EL (cell line): ENCODE data around the gene ZBTB42.

Source experiments
- DNase-seq: peaks from one replicate; pipeline ENCODE4 v3.0.0-alpha.2; 2016

Gene ZBTB42

DNA sequence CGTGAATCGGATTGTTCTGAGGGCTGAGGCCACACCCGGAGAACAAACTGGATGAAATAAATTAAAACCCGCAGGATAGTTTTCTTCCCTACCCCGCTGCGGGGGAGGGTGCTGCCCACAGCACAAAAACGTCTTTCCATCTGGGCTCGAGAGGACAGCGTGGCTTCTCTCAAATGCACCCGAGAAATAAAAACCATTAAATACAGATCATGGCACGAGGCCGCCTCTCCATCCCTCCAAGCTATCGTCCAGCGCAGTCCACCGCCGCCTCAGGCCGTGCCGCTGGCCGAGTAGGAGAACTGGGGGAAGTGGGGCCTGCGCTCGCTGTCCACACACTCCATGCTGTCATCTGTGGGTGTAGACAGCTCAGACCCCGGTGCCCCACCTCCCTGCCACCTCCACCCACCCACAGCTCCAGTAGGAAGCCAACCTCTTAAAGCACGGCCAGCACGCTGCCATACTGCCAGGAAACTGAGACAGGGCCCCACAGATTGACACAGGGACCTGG, 30.8 kb upstream of the ZBTB42 start:
- no peak for DNase-seq

DNA sequence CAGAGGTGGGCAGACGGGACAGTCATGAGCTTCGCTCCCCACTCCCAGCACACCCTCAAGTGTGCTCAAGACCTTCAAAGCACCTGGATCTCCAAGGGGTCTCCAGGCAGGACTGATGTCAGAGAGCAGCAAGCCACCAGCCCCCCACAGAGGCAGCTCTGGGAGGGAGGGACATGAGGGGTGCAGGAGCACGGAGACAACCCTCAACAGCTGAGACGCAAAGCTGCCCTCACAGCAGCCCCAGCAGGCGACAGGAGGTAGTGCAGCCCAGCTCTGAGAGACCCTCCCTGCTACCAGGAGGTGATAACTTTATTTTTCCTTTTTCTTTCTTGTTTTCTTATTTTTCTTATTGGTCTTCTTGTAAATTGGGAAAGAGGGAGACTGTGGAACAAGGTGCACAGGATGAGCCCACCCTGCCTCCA, 30.0 kb upstream of the ZBTB42 start:
- DNase-seq = no peak

DNA sequence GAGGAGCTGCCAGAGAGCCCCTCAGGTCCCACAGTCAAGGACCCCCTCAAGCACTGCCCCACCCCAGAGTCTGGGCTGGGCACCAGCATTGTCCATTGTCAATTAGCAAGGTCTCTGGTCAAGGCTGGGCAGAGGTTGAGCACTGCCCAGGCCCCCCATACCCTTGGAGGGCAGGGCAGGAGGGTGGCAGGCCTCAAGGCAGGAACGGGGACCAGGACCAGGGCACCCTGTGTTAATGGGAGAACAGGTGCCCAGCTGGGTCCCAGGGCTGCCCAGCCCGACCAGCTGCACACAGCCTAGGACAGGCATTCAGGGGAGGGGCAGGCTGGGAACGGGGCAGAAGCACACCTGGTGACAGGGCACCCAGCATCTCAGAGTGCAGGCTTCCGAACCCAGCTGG, 29.5 kb upstream of the ZBTB42 start:
- DNase-seq = no peak

DNA sequence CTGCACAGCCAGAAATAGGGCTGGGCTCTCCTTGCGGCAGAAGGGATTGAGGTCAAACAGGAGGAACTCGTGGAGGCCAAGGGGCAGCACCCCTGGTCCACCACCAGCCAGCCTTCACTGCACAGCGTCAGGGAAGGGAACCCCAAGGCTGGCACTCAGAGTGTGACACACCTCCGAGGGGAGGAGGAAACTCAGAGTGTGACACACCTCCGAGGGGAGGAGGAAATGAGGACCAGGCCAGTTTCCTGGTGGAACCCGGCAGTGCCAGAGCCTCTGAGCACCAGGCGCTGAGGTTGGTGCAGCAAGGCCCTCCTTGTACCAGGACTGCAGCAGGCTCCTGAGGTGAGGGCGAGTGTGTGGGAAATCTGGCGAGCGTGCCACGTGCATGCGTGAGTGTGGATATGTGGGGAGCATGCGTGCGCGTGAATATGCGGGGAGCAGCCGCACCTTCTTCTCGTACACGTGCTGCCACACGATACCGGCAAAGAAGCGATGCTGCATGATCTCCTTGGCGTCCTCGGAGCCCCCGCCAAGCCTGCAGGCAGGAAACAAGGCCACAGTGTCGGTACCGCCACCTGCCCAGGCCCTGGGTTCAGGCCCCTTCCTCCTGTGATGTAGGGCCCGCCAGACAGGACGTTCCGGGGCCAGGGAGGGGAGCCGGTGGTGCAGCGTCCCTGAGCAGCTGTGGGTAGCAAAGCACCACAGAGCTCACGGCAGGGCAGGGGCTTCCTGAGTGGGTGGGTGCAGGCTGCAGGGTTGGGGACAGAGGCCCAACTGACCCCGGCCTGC, 28.8 kb upstream of the ZBTB42 start:
- no peak for DNase-seq

DNA sequence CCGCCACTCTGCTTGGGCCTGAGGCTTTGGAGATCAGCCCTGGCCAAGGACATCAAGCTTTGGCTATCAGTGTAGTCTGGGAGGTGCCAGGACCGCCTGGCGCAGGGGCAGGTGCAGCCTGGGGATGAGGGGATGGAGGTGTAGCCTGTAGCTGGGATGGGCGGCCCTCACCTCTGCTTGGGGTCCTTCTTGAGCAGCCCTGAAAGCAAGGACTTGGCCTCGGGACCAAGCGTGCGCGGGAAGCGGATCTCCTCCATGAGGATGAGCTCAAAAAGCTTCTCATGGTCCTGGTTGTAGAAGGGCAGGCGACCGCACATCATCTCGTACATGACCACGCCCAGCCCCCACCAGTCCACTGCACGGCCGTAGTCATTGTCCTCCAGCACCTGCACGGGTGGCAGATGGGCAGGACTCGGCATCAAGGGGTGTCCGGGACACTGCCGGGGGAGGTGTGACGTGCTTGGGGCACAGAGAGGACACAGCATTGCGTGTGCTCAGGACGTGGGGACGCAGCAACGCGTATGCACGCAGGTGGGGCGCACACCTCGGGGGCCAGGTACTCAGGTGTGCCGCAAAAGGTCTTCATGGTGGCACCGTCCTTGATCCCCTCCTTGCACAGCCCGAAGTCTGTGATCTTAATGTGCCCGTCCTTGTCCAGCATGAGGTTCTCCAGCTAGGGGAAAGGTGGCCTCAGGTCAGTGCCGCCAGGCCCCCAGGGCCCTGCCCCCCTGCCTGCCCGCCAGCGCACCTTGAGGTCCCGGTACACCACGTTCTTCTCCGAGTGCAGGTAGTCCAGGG, 28.0 kb upstream of the ZBTB42 start:
- DNase-seq = no peak

DNA sequence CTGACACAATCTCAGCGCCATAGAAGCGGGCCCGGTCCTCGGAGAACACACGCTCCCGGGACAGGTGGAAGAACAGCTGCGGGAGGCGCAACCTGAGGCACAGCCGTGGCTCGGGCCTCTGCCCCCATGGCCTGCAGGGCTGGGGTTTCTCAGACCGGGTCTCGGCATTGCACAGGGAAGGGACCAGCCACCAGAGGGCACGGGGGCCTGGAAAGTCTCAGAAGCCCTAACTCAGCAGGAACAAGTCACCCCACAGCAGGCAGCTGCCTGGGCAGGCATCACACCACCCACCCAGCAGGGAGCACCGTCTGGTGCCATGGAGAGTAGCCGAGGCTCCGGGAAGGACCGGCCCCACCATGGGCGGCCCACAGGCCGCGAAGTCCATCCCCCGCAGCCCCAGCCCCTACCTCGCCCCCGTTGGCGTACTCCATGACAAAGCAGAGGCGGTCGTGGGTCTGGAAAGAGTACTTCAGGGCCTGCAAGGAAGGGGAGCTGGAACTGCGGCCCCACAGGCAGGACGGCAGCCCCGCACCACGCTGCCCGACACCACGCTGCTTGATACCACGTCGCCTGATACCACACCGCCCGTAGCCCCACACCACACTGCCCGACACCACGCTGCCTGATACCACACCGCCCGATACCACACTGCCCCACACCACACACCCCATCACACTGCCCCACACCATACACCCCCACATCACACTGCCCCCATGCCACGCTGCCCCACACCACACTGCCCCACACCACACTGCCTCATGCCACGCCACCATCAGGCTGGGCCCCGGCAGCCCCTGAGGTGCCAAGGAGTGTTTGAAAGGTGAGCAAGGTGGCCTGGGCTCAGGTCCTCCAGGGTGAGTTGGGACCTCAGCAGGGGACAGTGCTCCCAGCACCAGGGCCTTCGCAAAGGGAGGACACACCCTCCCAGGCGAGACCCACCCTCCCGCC, 27.1 kb upstream of the ZBTB42 start:
- no peak for DNase-seq

DNA sequence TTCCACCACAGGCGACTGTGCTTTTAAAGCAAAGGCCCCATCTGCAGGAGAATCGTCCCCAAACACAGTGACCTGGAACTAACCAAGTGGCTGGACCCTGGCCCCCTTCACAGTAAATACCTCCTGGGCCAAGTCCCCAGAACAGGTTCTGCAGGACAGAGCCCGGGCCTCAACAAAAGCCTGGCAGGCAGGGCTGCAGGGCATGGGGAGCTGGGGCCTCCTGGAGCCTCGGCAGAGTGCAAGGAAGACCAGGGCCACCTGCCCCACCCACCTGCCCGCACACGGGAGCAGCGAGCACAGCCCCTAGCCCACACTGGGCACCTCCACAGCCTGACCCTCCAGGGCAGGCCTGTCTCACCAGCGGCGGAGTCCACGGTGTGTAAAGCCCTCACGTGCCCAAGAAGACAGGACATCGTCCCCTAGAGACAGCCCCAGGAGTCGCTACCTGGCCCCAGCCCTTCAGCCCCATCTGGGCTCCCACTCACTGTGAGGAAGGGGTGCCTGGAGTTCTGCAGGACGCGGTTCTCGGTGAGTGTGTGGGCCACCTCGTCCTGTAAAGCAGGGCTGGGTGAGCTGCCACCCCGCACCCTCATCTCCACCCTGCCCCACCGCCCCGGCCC, 26.3 kb upstream of the ZBTB42 start:
- DNase-seq = no peak

DNA sequence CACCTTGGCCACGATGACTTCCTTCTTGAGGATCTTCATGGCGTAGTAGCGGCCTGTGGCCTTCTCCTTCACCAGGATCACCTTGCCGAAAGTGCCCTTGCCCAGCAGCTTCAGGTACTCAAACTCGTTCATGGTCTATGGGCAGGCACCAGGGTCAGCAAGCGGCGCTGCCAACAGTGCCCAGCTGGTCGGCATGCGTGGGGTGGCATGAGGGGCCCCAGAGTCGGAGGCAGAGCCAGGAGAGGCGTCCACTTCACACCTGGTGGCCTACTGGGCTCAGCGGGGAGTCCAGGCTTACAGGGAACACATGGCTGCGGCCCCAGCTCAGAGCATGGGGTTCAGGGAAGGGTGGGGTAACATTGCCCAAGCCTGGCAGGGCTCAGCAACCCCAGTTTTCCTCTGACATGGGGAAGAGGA, 25.8 kb upstream of the ZBTB42 start:
- DNase-seq = no peak

DNA sequence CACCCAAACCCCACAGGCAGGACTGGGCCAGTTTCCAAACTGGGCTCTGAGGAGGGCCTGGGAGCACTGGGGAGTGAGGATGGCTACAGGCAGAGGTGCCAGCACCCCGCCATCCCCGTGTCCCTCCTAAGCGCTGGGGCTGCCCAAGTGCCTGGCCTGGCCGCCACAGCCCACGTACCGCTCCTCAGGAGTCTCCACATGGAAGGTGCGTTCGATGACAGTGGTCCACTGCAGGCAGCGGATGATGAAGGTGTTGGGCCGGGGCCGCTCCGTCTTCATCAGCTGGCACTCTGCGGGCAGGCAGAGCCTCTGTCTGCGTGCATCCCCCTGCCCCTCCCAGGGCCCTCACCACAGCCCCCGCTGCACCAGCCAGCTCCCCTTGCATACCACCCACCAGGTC, 24.4 kb upstream of the ZBTB42 start:
- DNase-seq = no peak

DNA sequence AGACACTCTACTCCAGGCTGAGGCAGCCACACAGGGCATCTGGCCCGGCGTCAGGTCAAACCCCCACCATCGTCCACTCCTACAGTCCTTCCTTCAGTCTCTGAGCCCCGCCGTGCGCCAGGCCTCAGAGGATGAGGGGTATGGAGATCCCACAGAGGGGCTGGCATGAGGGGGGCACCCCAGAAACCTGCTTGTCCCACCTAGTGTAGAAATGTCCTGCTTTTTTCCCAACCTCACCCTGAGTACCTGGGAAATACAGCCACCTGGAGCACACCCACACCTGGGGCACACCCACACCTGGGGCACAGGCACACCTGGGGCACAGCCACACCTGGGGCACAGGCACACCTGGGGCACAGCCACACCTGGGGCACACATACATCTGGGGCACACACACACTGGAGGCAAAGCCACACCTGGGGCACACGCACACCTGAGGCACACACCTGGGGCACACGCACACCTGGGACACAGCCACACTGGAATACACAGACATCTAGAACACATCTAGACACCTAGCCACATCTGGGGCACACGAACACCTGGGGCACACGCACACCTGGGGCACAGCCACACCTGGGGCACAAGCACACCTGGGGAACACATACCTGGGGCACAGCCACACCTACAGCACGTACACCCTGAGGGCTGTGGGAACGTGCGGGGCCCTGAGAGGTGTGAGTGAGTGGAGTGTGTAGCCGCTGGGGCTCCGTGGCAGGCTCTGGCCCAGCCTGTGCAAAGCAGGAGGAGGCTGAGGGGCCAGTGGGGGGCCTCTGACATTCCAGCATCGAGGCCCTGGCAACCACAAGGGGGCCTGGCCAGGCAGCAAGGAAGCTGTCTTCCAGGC, 23.7 kb upstream of the ZBTB42 start:
- DNase-seq = no peak

DNA sequence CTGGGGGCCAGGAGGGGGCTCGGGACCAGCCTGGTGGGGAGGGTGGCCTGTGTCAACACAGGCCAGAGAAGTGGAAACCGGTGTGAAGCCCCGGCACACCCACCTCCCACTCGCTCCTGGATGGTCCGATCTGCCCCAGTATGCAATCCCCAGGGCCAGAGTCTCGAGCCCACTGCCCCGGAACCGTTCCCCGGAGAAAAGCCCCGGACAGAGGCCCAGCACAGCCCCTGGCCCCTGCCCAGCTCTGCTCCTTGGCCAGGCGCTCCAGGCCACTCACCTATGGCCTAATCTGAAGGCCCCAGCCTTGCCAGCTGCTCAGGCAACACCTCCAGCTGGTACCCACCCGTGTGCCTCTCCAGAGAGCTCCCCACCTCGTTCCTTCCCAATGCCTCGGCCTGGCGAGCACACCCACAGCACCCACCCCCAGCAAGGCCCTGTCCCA, 23.1 kb upstream of the ZBTB42 start:
- no peak for DNase-seq

DNA sequence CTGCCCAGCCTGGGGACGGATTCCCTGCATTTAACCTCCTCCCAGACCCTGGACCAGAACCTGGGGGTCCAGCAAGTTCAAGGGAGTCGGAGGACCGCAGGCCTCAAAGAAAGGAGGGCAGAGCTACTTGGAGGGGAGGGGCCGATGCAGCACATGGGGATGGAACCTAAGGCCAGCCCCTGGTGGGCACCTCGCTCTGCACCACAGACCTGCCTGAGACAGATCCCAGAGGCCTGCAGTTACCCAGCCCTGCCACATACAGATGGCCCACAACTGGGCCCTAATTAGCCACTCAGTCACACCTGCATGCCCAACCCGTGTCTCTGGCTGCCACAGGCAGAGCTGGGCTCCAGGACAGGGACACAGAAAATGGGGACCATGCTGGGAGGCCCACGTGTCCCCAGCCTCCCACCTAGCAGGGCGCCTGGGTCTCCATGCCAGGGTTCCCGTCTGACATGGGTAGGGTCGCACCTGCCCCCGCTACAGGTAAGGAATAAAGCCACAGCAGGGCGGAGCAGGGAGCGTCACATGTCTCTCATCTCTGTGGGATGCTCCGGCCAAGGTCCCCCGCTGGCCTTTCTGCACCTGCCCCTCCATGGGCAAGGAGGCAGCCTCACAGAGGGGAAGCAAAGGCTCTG, 22.1 kb upstream of the ZBTB42 start:
- no peak for DNase-seq

DNA sequence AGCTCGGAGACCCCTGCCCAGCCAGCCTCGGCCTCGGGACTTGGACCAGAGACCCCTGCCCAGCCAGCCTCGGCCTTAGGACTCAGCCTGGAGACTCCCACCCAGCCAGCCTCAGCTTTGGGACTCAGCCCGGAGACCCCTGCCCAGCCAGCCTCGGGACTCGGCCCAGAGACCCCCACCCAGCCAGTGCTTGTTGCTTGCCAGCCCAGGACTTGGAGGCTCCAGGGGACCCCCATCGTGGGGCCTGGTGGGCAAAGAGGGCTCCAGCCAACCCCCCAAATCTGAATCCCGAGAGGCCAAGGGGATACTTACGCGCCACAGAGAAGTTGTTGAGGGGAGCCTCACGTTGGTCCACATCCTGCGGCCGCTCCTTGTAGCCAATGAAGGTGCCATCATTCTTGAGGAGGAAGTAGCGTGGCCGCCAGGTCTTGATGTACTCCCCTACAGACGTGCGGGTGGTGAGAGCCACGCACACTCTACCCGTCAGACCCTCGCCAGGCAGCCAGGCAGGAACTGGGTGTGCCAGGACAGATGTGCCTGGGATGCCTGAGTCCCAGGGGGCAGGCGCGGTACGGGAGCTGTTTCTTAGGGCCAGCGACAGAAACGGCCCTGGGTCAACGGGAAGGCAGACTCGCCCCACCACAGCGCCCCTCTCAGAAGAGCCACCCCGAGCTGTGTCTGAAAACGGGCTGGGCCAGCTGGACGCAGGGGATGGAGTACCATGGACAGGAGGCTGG, 21.0 kb upstream of the ZBTB42 start:
- no peak for DNase-seq

DNA sequence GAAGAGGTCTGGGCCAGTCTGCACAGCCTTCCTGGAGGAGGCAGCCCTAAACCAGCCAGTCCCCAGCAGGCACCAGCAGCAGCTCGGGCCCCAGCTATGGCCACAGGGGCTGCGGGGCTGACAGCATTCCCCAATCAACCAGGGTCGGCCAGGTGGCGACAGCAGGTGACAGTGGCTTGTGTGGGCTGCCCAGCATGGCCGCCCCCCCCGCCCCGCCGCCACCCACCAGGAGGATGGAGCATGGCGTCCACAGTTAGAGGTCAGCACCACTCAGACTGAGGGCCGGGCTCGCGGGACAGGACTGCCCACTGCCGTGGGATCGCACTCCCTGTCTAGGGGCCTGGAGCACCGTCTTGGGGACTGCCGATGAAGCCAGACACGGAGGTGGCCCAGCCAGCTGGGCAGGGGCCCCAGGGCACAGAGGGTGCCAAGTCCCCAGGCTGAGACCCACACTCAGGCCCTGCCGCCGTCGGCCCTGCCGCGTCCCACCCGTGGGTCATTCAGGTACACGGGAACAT, 20.3 kb upstream of the ZBTB42 start:
- DNase-seq = no peak

DNA sequence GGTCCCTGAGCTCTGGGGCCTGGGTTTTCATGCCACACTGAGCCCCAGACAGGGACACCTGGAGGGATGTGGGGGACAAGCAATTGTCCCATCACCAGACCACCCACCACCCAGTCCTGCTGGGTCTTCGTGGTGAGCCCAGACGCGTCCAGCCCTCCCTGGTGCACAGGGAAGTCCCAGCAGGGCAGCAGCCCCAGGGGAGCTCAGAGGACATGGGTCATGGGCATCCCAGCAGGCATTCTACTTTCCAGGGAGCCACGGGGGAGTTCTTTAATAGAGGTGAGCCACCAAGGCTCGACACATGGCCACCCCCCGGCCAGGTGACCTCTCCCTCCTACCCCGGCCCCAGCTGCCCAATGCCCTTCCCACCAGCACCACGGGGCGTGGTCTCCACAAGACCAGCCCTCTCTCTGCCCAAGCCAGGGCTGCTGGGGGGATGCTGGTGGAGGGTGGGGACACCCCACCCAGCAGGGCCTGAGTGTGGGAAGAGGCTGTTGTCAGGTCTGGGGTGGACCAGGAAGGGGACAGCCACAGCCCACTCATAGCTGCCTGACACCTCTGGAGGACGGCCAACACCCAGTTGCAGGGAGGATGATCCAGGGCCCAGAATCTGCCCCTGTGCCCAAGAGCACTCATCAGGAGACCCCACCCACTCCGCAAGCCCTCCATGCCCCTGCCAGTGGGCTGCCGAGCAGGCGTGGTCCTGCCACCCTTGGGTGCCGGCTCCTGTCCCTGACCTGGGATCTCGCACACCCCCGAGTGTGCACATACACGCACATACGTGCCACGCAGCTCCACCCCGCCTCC, 19.4 kb upstream of the ZBTB42 start:
- DNase-seq = no peak

DNA sequence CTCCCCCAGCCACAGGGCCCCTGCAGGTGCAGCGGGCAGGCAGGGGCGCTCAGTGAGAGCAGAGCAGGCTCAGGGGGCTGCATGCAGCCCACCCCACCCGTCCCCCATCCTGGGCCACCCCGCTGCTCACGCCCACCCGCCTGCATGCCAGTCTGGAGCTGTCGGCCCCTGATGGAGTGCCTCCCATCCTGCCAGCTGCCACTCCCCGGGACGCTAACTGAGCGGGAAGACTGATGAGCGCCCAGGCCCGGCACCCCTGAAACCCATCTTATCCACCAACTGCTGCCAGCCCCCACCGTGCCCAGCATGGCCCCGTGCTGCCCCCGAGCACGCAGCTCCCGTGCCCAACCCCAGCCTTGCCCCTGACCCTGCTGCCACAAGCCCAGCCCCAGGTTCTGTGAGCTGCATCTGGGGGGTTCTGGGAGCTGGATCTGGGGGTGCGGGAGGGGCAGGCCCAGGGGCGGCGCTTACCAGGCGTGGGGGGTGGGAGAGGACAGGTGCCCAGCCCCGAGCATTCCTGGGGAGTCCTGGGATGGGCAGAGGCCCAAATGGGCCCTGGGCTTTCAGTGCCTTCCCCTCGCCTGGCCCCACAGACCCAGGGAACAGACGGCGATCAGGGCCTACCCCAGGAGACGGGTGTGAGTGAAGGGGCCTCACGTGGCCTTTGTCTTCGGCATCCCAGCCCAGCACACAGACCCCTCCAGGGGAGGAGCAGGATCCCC, 18.7 kb upstream of the ZBTB42 start:
- no peak for DNase-seq

DNA sequence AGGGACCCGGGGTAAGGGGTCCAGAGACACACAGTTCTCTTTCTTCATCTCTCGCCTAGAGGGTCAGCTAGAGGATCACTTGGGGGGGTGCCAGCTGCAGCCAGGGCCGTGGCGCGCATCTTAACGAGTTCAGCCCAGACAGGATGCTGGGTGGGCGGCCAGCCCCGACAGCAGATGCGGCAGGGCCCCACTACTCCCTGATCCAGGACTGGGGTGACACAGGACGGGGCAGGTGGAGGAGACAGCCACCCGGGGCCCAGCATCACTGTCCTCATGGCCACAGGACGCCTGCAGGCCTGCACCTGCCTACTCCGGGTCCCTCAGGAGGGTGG, 18.1 kb upstream of the ZBTB42 start:
- no peak for DNase-seq

DNA sequence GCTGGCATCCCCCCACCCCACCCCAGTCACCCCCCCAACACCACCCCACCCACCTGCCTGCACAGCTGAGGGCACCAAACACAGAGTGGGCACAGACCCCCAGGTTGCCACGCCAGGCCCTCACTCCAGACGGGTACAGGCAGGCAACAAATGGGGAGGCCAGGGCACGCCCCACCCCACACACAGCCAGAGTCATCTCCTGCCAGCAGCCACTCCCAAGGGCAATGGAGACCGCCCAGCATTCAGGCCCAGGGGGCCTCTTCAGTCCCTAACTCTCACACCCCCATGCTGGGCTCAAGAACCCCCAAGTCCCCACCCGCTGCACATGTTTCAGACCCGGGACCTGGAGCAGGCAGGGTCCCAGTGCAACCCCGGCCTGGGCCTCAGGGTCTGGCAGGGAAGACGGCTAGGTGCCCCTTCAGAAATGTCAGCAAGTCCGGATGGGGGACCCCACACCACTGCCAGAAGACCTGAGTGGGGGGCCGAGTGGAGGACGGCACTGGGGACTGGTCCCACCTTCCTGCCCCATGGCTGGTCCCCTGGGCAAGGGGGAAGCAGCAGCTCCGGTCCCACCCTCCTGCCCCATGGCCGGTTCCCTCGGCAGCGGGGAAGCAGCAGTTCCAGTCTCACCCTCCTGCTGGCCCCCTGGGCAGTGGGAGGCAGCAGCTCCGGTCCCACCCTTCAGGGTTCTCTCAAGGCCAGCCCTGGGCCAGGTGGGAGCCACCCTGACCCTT, 17.2 kb upstream of the ZBTB42 start:
- DNase-seq = no peak
